ENCODE data around the gene SLC28A3.

- TF ChIP-seq CTCF (conservative IDR thresholded peaks at IDR 0.05; ENCODE audit: low read length): no peak
- TF ChIP-seq EZH2phosphoT487 (IDR thresholded peaks at IDR 0.05; ENCODE audit: borderline replicate concordance): no peak
Measured at GRCh38 chr9:84340535-84340934, at the start of gene SLC28A3.
